ENCODE measurements around the gene LAMA2.

DNA sequence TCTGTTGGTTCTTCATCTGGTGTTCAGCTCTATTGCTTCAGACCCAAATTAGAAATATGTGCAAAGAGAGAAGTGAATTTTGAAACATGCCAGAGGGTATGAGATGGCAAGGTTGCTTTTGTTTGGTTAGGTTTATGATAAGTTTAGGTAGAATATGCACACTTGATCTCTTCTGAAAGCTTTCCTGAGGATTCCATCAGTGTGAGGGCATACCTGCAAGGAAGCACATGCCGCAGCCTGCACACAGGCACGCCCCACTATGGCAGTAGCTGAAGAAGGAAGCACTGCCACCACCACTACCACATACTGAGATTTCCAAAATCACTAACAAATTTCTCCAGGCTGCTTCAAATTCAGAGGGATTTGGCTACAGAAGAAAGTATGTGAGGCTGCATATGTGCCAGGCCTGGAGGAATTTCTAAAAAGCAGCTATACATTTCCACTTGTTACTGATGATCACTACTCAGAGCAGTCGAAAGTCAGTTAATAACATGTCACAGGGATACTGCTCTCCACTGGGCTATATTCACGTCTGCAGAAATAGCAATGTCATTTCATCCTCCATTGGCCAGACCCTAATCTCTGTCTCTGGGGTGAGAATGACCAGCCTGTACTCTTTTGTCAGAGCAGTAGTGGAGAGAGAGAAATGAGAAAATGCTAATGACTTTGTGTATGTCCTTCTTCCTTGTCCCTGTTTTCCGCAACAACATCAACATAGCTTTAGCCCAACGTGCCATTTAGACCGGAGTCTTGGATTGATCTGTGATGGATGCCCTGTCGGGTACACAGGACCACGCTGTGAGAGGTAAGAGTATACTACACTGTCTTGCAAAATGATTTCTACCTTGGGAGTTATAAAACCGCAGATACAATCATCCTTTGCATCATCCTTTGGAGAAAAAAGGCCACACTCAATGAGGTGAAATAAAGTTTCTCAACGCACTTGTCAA lies 396.7 kb downstream of the LAMA2 start:
- TF ChIP-seq, protein P1, sequence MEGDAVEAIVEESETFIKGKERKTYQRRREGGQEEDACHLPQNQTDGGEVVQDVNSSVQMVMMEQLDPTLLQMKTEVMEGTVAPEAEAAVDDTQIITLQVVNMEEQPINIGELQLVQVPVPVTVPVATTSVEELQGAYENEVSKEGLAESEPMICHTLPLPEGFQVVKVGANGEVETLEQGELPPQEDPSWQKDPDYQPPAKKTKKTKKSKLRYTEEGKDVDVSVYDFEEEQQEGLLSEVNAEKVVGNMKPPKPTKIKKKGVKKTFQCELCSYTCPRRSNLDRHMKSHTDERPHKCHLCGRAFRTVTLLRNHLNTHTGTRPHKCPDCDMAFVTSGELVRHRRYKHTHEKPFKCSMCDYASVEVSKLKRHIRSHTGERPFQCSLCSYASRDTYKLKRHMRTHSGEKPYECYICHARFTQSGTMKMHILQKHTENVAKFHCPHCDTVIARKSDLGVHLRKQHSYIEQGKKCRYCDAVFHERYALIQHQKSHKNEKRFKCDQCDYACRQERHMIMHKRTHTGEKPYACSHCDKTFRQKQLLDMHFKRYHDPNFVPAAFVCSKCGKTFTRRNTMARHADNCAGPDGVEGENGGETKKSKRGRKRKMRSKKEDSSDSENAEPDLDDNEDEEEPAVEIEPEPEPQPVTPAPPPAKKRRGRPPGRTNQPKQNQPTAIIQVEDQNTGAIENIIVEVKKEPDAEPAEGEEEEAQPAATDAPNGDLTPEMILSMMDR (IDR thresholded peaks at IDR 0.05) = no peak
- TF ChIP-seq TCF7L2 (IDR thresholded peaks at IDR 0.05; ENCODE audit: low read depth, low read length) = no peak
- TF ChIP-seq POLR2AphosphoS5 (IDR thresholded peaks at IDR 0.05; ENCODE audit: low read depth, low read length) = no peak
- no peak for TF ChIP-seq REST (IDR thresholded peaks at IDR 0.05; ENCODE audit: insufficient read depth in 1 of 2, low read depth in 2 of 2, low read length in 1 of 2)
